Activated CD8-positive, alpha-beta memory T cell treated with anti-CD3 and anti-CD28 coated beads for 1 hour (primary cell): ENCODE results near the gene ZNF584.
"Not testable (repeated sequence)": the region's sequence is repeated elsewhere in the genome, so short reads cannot be mapped to it uniquely, and the experiment has no call there.

Experiments used
- DNase-seq, 2 donors: peaks; one replicate each; pipeline ENCODE4 v3.0.0-alpha.2; 2020; ENCODE audit warnings: low read depth in 1 of 2; ENCODE audit errors: extremely low read depth in 1 of 2

Gene ZNF584

GRCh38 chr19:58408152-58409009, at the start of gene ZNF584:
Gene ZNF584, plus strand, starts transcription at chr19:58408649. Its CDS starts 499 bp downstream, at chr19:58409148.
- peak; percentile 83 to 87 for DNase-seq

- DNase-seq, result no peak
These were observed 46.6 kb upstream of the ZNF584 start for GRCh38 chr19:58361900-58362271.

DNA sequence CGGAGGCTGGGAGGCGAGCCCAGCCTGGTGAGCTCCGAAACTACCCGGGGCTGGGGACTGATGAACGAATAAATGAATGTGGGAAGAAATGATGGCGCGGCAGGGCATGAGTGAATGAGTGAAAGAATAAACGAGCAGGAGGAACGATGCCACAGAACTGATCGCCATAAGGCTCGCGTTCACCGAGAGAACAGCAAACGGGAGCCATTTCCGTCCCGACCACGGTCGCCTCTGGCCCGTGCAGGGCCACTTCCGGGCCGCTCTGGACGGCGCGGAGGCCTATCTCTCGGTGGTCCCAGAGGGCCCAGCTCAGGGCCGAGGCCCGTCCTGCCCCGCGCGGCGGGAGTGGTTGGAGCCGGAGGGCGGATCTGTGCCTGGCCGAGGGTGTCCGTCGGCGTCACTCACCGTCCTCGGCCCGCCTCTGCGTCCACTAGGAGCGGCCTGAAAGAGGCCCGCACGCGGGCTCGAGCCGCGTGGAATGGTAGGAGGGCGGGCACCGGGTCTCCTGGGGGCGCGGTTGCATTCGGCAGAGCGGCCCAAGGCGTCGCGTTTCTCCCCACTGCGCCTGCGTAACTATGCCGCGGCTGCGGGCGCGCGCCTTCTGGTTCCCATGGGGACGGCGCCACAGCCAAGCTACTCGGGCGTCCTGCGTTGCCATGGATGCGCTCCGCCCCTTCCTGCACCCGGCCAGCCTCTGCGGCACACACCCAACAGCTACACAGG, 46.0 kb upstream of the ZNF584 start, which contains the start of gene ZNF497:
TSS of gene ZNF497 (minus strand) at position 480 of the 723 bp plus-strand sequence. CDS start 5,116 bp downstream, outside the sequence.
- DNase-seq, result peak; percentile 95 to 97

DNA sequence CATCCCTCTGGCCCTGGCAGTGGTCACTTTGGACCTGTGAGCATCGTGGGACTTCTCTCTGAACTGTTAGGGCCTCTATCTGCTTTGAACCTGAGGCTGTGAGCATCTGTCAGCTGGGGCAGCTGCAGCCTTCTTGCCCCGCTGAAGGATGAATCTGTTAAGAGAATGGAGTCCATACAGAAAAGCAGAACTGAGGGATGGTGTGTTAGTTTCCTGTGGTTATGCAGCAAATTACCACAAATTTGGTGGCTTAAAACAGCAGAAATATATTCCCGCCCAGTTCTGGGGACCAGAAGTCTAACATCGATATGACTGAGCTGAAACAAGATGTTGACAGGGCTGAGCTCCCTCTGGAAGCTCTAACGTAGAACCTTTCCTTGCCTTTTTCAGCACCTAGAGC, 44.3 kb upstream of the ZNF584 start:
- no peak for DNase-seq

- no peak for DNase-seq
These were observed 41.6 kb upstream of the ZNF584 start for GRCh38 chr19:58366585-58367430.

DNA sequence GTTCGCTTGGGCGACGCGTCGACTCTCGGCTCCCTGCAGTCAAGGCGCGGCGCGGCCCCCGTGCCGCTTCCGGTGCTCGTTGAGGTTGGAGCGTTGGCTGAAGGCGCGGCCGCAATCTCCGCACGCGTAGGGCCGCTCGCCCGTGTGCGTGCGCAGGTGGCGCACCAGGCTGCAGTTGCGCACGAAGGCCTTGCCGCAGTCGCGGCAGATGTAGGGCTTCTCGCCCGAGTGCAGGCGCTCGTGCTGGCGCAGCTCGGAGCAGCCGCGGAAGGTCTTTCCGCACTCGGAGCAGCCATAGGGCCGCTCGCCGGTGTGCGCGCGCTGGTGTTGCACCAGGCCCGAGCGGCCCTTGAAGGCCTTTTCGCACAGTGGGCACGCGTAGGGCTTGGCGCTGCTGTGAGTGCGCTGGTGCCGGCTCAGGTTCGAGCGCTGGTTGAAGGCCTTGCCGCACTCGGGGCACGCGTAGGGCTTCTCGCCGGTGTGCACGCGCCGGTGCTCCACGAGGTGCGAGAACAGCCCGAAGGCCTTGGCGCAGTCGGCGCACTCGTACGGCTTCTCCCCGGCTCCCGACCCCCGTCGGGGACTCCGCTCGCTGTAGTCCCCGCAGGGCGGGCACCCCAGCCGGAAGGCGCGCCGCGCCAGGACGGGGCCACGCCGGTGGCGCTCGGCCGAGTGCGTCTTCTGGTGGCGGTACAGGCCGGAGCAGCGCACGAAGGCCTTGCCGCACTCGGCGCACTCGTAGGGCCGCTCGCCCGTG, 40.6 kb upstream of the ZNF584 start:
- no peak for DNase-seq

DNA sequence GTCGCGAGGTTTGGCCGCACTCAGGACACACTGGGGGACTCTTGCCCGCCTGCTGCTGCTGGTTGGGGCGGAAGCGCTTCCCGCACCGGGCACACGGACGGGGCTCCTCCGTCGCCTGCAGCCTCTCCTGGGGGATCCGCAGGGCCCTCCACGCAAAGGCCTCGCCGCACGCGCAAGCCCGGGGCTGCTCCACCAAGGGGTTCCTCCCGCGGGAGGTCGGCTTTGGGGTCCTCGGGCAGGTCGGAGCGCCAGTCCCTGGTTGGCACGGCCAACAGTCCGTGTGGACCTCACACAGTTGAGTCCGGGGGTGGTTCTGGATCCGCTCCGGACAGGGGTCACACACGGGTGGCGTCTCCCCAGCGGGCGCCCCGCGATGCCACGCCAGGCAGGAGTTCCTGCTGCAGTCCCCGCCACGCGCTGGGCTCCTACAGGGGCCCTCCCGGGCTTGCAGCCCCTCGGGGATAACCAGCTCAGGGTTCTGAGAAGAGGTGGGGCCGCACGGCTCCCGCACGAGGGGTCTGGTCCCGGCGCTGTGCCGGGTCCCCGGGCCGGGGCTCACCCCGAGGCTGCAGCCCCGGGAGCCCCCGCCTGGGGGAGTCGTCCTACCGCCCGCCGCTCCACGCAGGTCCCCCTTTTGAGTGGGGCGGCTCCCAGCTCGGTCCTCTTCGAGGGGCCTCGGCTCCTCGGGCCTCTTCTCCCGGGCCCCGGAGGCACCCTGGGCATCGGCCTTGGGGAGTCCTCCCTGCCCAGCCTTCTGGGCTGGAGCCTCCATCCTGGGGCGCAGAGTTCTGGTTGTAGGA, 39.7 kb upstream of the ZNF584 start:
- DNase-seq, result no peak

- no peak for DNase-seq
These were observed 35.9 kb upstream of the ZNF584 start for GRCh38 chr19:58372311-58373133.

DNA sequence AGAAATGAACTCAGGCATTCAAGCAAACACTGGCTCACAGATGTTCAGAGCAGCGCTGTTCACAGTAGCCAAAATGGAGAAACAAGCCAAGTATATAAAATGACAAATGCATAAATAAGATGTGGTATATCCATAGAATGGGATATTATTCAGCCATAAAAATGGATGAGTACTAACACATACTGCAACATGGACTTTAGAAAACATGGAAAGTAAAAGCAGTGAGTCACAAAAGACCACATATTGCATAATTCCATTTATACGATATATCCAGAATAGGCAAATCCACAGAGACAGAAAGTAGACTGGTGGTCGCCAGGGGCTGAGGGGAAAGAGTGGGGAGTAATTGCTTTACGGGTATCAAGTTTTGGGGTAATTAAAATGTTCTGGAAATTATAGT, 34.2 kb upstream of the ZNF584 start:
- no peak for DNase-seq

GRCh38 chr19:58376724-58377123, 31.7 kb upstream of the ZNF584 start:
- not testable (repeated sequence) for DNase-seq

- DNase-seq, result no peak
These were observed 29.2 kb upstream of the ZNF584 start for GRCh38 chr19:58379246-58379645.

- DNase-seq, result no peak
These were observed 28.3 kb upstream of the ZNF584 start for GRCh38 chr19:58380037-58380661.

GRCh38 chr19:58380662-58381459, 27.6 kb upstream of the ZNF584 start, which contains the start of gene ZNF837:
Gene ZNF837, minus strand, starts transcription at chr19:58381030. Its CDS starts 11,698 bp downstream, at chr19:58369332.
- peak; percentile 95 to 96 for DNase-seq

DNA sequence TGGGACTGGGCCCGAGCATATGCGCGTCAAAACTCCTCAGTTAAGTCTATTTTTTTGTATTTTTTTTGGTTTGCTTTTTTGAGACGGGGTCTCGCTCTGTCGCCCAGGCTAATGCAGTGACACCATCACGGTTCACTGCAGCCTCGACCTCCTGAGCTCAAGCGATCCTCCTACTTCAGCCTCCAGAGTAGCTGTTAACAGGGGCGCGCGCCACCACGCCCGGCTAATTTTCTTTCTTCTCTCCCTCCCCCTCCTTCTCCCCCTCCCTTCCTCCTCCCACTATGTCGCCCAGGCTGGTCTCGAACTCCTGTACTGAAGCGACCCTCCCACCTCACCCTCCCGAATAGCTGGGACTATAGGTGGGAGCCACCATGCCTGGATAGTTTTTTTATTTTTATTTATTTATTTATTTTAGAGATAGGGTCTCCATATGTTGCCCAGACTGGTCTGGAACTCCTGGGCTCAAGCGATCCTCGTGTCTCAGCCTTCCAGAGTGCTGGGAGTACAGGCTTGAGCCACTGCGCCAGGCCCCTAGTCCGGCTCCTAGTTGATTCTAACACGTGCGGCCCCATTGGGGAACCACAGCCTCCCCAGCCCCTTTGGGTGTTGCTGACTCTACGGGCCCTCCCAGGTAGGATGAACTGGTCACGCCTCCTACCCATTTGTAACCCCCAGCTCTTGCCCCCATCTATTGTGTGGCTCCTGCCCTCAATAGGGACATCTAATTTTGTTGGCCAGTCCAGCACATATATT, 26.8 kb upstream of the ZNF584 start:
- DNase-seq, result no peak

DNA sequence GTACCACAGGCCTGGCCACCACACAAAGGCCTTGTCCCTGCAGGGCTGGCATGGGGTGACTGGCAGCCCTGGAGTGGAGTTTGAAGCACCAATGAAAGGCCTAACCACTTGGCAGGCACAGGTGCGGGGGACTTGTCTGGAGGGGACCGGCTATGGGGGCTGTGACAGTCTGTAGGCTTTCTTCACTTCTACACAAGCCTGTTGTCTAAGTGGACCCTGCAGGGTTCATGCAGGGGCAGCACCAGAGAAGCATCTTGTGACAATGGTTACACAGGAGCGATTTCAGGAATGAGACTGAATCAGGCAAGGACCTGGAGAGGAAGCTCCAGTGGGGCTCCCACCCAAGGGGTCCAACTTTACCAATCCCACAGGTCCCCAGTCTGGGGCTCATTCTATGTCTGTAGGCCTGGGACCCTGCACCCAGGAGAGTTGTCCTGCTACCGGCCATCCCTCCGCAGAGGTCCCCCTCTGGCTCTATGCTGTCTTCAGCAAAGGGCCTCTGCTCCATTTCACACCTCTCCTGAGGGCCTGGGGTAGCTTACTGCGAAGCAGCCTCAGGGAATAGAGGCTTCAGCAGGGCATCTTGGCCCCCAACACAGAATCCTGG, 25.3 kb upstream of the ZNF584 start:
- no peak for DNase-seq

GRCh38 chr19:58385313-58385890, 23.0 kb upstream of the ZNF584 start:
- no peak for DNase-seq
